ENCODE results near the gene ULK4. TPM values are rescaled to one million over a fixed set of nuclear protein-coding genes. Genes with fewer than 3 reads are reported as not detected.
"Not testable (repeated sequence)": the region's sequence is repeated elsewhere in the genome, so short reads cannot be mapped to it uniquely, and the experiment has no call there.

Gene ULK4
- total RNA-seq, 1 experiment from 2014 or later, result 6.3 TPM

GRCh38 chr3:41768363-41768762, 193.5 kb downstream of the ULK4 start:
- no TSS peak for BruUV-seq (replicated peaks)
- no peaks in the 10 kb centered on the region for H3K9me2 ChIP-seq (ENCODE audit: insufficient read depth)
- intact Hi-C loops (cut with micrococcal nuclease), result no loop called here
- TF ChIP-seq EGR1 (IDR thresholded peaks at IDR 0.05; ENCODE audit: low read depth), result no peak
- no peak for TF ChIP-seq MAX (IDR thresholded peaks at IDR 0.05)
- TF ChIP-seq CEBPB (IDR thresholded peaks at IDR 0.05; ENCODE audit: low read depth), result no peak
- no peak for TF ChIP-seq SP1 (IDR thresholded peaks at IDR 0.05; ENCODE audit: low read depth)
- TF ChIP-seq YY1 (IDR thresholded peaks at IDR 0.05; ENCODE audit: extremely low read depth, insufficient replicate concordance, low read depth, low read length), result no peak
- TF ChIP-seq CTCF (IDR thresholded peaks at IDR 0.05 in 2 of 3, conservative IDR thresholded peaks at IDR 0.05 in 1 of 3; ENCODE audit: borderline replicate concordance in 1 of 3, insufficient read depth in 1 of 3, low read depth in 2 of 3, low read length in 2 of 3), result no peak
- TF ChIP-seq EZH2 (IDR thresholded peaks at IDR 0.05), result no peak
- no peak for TF ChIP-seq ELF1 (IDR thresholded peaks at IDR 0.05; ENCODE audit: borderline replicate concordance, low read depth)
- TF ChIP-seq ATF3 (IDR thresholded peaks at IDR 0.05), result no peak
- TF ChIP-seq ZBTB33 (IDR thresholded peaks at IDR 0.05; ENCODE audit: extremely low read depth, insufficient replicate concordance, low read length), result no peak
- TF ChIP-seq ZFX (IDR thresholded peaks at IDR 0.05), result no peak
- TF ChIP-seq SRF (IDR thresholded peaks at IDR 0.05; ENCODE audit: low read depth), result no peak
- no peak for TF ChIP-seq ZNF274 (IDR thresholded peaks at IDR 0.05; ENCODE audit: low read depth, low read length)
- no peak for TF ChIP-seq FOSL1 (IDR thresholded peaks at IDR 0.05; ENCODE audit: low read depth)
- no peaks in the 10 kb centered on the region for H3K27me3 ChIP-seq (ENCODE audit: insufficient read depth, low read length)
- H3K36me3 ChIP-seq (ENCODE audit: control insufficient read depth in 1 of 2, insufficient read depth in 2 of 2, low read length in 2 of 2), result no peaks in the 10 kb centered on the region
- H3K9me3 ChIP-seq (ENCODE audit: control insufficient read depth in 1 of 2, insufficient read depth in 1 of 2, low read depth in 1 of 2, low read length in 2 of 2), result no peaks in the 10 kb centered on the region
- no peaks in the 10 kb centered on the region for H4K20me1 ChIP-seq (ENCODE audit: insufficient read depth)
- H3K4me3 ChIP-seq (replicated peaks in 1 of 2; ENCODE audit: low read depth in 1 of 2, low read length in 2 of 2), result no peak overlapping the region
- H3K9ac ChIP-seq (ENCODE audit: low read length), result no peak overlapping the region
- H3K4me2 ChIP-seq (ENCODE audit: low read length), result no peak overlapping the region
- H3K4me1 ChIP-seq (ENCODE audit: control insufficient read depth in 1 of 2, insufficient read depth in 2 of 2, low read length in 2 of 2), result no peaks in the 10 kb centered on the region
- ATAC-seq (no peak), DNase-seq (ENCODE audit: low read depth, low spot score) (no peak)
- CTCF ChIA-PET, result no interaction called here
- no peak overlapping the region for H3K27ac ChIP-seq (ENCODE audit: low read depth, low read length)
- H2AFZ ChIP-seq (ENCODE audit: low read depth, low read length, poor library complexity, severe bottlenecking), result no peak overlapping the region
- RAD21 ChIA-PET (ENCODE audit: low non-redundant PET in 1 of 2, low total read pairs in 2 of 2, uncharacterized antibody in 2 of 2, unreplicated experiment in 2 of 2), result no interaction called here
- POLR2A ChIA-PET, result no interaction called here
- no peaks in the 10 kb centered on the region for H3K79me2 ChIP-seq (ENCODE audit: insufficient read depth, low read length)

- DNase-seq (ENCODE audit: low read depth, low spot score); H3K4me2 ChIP-seq (ENCODE audit: low read length); ATAC-seq; H3K27ac ChIP-seq (ENCODE audit: low read depth, low read length); H3K9me2 ChIP-seq (ENCODE audit: insufficient read depth); RAD21 ChIA-PET (ENCODE audit: low non-redundant PET in 1 of 2, low total read pairs in 2 of 2, uncharacterized antibody in 2 of 2, unreplicated experiment in 2 of 2); intact Hi-C loops (cut with micrococcal nuclease); H3K36me3 ChIP-seq (ENCODE audit: control insufficient read depth in 1 of 2, insufficient read depth in 2 of 2, low read length in 2 of 2); CTCF ChIA-PET; H3K4me3 ChIP-seq (replicated peaks in 1 of 2; ENCODE audit: low read depth in 1 of 2, low read length in 2 of 2); H3K9ac ChIP-seq (ENCODE audit: low read length); H3K9me3 ChIP-seq (ENCODE audit: control insufficient read depth in 1 of 2, insufficient read depth in 1 of 2, low read depth in 1 of 2, low read length in 2 of 2); H3K79me2 ChIP-seq (ENCODE audit: insufficient read depth, low read length); POLR2A ChIA-PET; H3K27me3 ChIP-seq (ENCODE audit: insufficient read depth, low read length); H4K20me1 ChIP-seq (ENCODE audit: insufficient read depth); BruUV-seq (replicated peaks); H3K4me1 ChIP-seq (ENCODE audit: control insufficient read depth in 1 of 2, insufficient read depth in 2 of 2, low read length in 2 of 2); H2AFZ ChIP-seq (ENCODE audit: low read depth, low read length, poor library complexity, severe bottlenecking): not testable (repeated sequence)
Observed at GRCh38 chr3:41762867-41763266, 199.0 kb downstream of the ULK4 start.
